Left colon (tissue), 2 donors: ENCODE data around the gene PUS10. TPM values are rescaled to one million over a fixed set of nuclear protein-coding genes. Genes with fewer than 3 reads are reported as not detected.
"Not testable (repeated sequence)": the region's sequence is repeated elsewhere in the genome, so short reads cannot be mapped to it uniquely, and the experiment has no call there.

Experiments used
- ATAC-seq: fragments of 200-7000 bp; cut with Tn5 transposase; one replicate; pipeline ENCODE4 v1.9.1; 2020; ENCODE audit warnings: mild to moderate bottlenecking, moderate library complexity
- DNase-seq, 2 donors: peaks; one replicate each; pipeline ENCODE4 v3.0.0-alpha.2; 2020
- intact Hi-C, 2 donors: fragments of 100-400 bp; cut with DNase I in 1 of 2; cut with micrococcal nuclease in 1 of 2; formaldehyde crosslinking; loops; one replicate each; pipeline versions ENCODE4 v1.11.2 to v1.14.0; 2022; cut with DNase I, micrococcal nuclease
- total RNA-seq, 2 donors: library from RNA; stranded (reverse); fragmentation: NEBNext Ultra II Directional; extraction: Animal tissue kit (Norgen Biotek cat#: 25700); gene quantifications; one replicate each; pipeline ENCODE4 v1.2.1, GENCODE V29; 2021
- donor health status: DM: no; HTN: no; CAD: no.
- donor health status: DM: yes; HTN: yes; CAD: no.

Gene PUS10
- total RNA-seq, 2 donors from 2014 or later = 9.1 to 11.2 TPM

- no peak for DNase-seq
- intact Hi-C loops = no loop called here
- peak; percentile 92 for ATAC-seq
Measured at GRCh38 chr2:60948926-60949579, 69.0 kb downstream of the PUS10 start.

DNA sequence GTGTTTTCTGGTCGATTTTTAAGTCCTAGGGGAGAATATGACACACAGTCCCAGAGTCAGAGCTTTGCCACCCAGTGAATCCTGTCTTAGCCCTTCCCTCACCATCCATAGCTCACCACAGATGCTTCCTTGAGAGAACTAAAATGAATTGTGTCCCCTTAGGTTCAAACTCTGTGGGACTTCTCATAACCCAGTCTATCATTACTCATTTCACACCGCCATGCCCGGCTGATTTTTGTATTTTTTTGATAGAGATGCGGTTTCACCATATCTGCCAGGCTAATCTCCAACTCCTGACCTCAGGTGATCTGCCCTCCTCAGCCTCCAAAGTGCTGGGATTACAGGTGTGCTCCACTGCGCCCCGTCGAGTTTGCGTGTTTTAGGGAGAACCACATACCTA, 69.9 kb downstream of the PUS10 start:
- intact Hi-C loops = no loop called here
- no peak for DNase-seq
- no peak for ATAC-seq

- no peak for ATAC-seq
- no peak for DNase-seq
- intact Hi-C loops = no loop called here
Measured at GRCh38 chr2:60947056-60947455, 71.0 kb downstream of the PUS10 start.

GRCh38 chr2:60945341-60945740, 72.7 kb downstream of the PUS10 start:
- DNase-seq (no peak), ATAC-seq (no peak)
- intact Hi-C loops = no loop called here

GRCh38 chr2:60939622-60940021, 78.4 kb downstream of the PUS10 start:
- intact Hi-C loops = no loop called here
- DNase-seq = no peak
- ATAC-seq = no peak

DNA sequence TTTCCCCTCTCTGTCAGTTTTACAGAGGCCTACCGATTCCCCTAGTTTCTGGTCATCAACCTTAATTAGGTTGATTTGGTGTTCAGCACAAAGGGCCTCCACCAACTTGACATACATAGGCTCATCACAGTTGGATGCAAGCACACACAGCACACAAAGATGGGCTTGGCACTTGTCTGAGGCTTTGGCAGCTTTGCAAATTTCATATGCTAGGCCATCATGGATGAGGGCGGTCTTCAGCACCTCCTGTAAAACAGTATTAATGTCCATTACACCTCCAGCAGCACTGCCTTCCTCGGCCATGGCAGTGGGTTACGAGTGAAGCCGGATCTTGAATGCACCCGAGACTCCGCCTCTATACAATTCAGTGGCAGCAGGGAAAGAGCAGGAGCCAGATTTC, 79.8 kb downstream of the PUS10 start:
- ATAC-seq = no peak
- DNase-seq = no peak
- intact Hi-C loops = no loop called here

DNA sequence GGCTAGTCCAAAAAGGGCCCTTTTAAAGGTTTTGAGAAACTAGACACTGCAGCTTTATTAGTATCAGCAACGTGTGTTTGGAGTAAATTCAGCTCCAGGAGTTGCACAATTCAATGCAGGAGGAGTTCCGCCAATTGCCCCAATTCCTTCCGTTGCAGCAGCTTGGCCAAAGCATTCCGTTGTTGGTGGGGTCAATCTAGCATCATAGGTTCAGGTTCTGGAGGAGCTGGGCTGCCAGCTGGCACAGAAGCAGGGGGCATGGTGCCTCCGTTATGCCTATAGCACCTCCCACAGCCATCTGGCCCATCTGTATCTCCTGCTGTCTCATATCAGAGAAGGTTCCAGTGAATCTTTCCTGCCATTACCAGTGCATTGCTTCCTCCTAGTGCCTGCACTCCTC, 81.3 kb downstream of the PUS10 start:
- intact Hi-C loops = no loop called here
- no peak for ATAC-seq
- DNase-seq = no peak

GRCh38 chr2:60934165-60934722, 83.8 kb downstream of the PUS10 start:
- intact Hi-C loops = no loop called here
- DNase-seq = no peak
- ATAC-seq = no peak

- intact Hi-C loops = no loop called here
Measured at GRCh38 chr2:60932954-60933353, 85.1 kb downstream of the PUS10 start.

DNA sequence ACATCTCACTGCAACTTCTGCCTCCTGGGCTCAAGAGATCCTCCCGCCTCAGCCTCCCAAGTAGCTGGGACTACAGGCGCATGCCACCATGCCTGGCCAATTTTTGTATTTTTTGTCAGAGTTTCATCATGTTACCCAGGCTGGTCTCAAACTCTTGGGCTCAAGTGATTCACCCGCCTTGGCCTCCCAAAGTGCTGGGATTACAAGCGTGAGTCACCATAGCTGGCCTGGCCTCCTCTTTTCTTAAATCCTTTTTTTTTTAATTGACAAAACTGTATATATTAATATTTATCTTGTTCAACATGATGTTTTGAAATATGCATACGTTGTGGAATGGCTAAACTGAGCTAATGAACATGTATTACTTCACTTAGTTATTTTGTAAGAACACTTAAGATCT, 86.0 kb downstream of the PUS10 start:
- ATAC-seq, intact Hi-C loops, DNase-seq: not testable (repeated sequence)

More at GRCh38 chr2:60932954-60933353, 85.1 kb downstream of the PUS10 start:
- no peak for ATAC-seq
- DNase-seq = no peak

- no peak for DNase-seq
- intact Hi-C loops = no loop called here
- ATAC-seq = no peak
Measured at GRCh38 chr2:60926741-60927552, 91.1 kb downstream of the PUS10 start.

DNA sequence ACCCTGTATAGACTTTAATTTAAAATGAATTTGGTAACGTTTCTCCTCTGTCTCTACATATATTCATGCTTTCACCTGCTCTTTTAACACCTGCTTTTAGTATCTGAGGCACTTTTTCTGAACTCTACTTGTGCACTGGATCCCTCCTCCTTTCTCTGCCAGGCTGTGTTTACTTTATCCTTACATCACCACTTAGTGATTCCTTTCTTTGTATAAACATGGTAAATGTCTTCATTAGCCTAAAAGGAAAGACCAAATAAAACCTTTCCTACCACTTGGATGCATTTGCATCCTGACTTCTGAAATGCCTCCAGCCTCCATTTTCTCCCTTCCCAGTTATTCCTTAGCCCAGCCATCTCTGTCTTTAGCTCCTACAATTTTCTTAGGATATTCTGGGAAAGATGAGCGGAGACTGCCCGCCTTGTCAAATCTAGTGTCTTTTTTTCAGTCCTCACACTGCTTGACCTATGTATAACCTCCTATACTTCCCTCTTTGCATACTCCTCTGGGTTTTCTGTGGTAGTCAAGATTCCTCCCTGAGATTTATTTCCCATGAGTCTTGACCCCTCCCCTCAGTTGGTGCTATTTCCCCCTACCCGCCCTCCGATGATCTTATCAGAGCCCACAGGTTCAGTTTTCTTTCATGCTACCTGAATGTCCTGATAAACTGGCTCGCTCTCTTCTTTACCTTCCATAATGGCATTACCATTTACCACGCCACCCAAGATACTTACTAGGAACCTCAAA, 91.9 kb downstream of the PUS10 start:
- ATAC-seq (no peak), DNase-seq (no peak)
- intact Hi-C loops = no loop called here

GRCh38 chr2:60907329-60907728, 110.7 kb downstream of the PUS10 start:
- intact Hi-C loops = no loop called here
- DNase-seq = no peak
- ATAC-seq = no peak

- DNase-seq = no peak
- ATAC-seq = no peak
- intact Hi-C loops = no loop called here
Measured at GRCh38 chr2:60906395-60906794, 111.7 kb downstream of the PUS10 start.

DNA sequence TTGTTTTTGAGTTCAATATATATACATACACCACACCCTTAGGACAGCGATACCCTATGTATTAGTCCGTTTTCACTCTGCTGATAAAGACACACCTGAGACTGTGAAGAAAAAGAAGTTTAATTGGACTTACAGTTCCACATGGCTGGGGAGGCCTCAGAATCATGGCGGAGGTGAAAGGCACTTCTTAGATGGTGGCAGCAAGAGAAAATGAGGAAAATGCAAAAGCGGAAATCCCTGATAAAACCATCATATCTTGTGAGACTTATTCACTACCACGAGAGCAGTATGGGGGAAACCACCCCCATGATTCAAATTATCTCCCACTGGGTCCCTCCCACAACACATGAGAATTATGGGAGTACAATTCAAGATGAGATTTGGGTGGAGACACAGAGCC, 112.2 kb downstream of the PUS10 start:
- ATAC-seq, DNase-seq, intact Hi-C loops: not testable (repeated sequence)

DNA sequence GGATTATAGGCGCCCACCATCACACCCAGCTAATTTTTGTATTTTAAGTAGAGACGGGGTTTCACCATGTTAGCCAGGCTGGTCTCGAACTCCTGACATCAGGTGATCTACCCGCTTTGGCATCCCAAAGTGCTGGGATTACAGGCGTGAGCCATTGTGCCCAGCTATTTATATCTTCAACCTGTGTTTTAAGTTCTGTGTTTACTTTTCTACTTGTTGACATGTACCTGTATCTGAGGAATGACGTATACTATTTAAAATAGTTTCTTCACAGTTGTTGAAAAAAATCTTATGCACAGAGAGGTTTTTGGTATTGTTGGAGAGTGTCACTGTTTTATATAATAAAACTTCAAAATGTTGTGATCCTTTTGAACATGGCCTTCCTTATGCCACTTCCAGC, 116.8 kb downstream of the PUS10 start:
- DNase-seq, intact Hi-C loops, ATAC-seq: not testable (repeated sequence)

DNA sequence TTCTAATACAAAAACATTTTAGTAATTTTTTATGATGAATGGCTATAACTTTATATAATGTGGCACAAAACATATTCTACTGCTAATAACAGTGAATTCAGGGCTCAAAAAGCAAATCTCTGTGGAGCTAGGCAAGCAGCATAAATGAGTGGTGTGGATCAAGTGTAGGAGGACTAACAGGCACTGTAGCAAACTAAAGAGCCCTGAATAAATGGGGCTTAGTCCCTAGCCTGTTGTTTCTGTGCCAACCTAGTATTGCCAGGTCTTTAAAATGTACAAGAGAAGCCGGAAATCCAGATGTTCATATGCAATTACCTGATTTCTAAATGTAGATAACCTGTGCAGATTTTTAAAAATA, 118.2 kb downstream of the PUS10 start:
- ATAC-seq (no peak), DNase-seq (no peak)
- intact Hi-C loops = no loop called here

DNA sequence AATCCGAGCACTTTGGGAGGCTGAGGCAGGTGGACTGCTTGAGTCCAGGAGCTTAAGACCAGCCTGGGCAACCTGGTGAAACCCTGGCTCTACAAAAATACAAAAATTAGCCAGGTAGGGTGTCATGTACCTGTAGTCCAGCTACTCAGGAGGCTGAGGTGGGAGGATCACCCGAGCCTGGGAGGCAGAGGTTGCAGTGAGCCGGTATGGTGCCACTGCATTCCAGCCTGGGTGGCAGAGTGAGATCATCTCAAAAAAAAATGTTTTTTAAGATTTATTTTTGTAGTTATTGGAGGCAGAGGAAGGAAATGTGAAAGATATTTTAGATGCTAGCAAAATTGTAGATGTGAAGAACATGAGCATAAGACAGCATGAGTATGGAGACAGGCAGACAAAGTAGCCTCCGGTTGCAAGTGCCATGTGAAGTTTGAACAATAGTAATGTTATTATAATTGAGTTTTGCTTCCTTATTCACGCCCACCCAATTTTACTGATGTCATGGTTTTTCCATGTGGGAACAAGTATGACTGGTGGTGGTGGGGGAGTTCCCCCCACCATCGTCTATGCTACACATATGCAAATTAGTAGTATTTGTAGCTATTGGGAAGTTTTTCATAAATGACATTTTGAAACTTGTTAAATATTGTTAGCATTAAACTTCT, 118.7 kb downstream of the PUS10 start:
- ATAC-seq = no peak
- intact Hi-C loops = no loop called here
- DNase-seq = no peak

GRCh38 chr2:60898567-60898966, 119.5 kb downstream of the PUS10 start:
- intact Hi-C loops = no loop called here
- DNase-seq (no peak), ATAC-seq (no peak)
